Duodenal mucosa (tissue), 2 donors: ENCODE measurements around the gene FER1L5.

Experiments used
- H3K27ac ChIP-seq: one replicate; pipeline ENCODE4 v1.7.0; 2013; ENCODE audit warnings: low read depth, low read length
- H3K27me3 ChIP-seq, 2 donors: one replicate each; pipeline ENCODE4 v1.7.0; 2013; ENCODE audit warnings: low read length in 2 of 2, control low read depth in 1 of 2; ENCODE audit not compliant: insufficient read depth in 2 of 2, control insufficient read depth in 1 of 2
- H3K36me3 ChIP-seq, 2 donors: one replicate each; pipeline ENCODE4 v1.7.0; 2013; ENCODE audit warnings: low read length in 2 of 2, control low read depth in 1 of 2; ENCODE audit not compliant: insufficient read depth in 2 of 2, control insufficient read depth in 1 of 2
- H3K4me1 ChIP-seq, 2 donors: one replicate each; pipeline ENCODE4 v1.7.0; 2013; ENCODE audit warnings: low read length in 2 of 2, control low read depth in 1 of 2; ENCODE audit not compliant: insufficient read depth in 2 of 2, control insufficient read depth in 1 of 2
- H3K4me3 ChIP-seq, 2 donors: one replicate each; pipeline ENCODE4 v1.7.0; 2013; ENCODE audit warnings: low read length in 2 of 2, low read depth in 1 of 2
- H3K9ac ChIP-seq, 2 donors: one replicate each; pipeline ENCODE4 v1.7.0; 2013; ENCODE audit warnings: low read length in 2 of 2, low read depth in 1 of 2
- H3K9me3 ChIP-seq, 2 donors: one replicate each; pipeline ENCODE4 v1.7.0; 2013; ENCODE audit warnings: low read length in 2 of 2, control low read depth in 1 of 2; ENCODE audit not compliant: control insufficient read depth in 1 of 2

Gene FER1L5

DNA sequence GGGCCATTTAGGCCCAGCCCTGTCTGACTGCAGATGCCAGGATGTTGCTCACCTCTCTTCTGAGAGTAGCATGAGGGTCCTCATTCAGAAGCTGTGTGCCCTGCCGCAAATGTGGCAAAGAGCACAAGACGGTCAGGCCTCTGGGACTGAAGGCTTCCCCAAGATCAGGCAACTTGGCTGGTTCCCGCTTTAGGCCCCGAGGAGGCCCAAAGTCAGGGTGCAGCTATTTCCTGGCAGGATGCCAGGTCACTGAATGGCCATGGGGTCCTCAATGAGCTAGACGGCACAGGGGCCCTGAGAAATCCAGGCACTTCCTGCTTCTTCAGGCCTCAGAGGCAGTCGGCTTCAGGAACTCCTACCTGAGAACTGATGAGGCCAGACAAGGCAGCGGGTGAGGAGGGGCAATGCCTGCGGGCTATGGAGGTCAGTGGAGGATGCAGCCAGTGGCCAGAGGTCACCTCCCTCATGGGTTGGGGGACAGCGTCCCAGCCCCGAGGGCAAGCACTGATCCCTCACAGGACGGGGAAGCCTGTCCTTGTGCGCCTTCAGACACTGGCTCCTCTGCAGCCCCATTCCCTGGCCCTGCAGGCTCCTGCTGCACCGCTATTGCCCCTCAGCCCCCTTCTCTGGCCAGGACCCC, 52.4 kb downstream of the FER1L5 start:
- H3K36me3 ChIP-seq = no peaks in the 10 kb centered on the region
- no peak overlapping the region for H3K9ac ChIP-seq
- H3K9me3 ChIP-seq = no peaks in the 10 kb centered on the region
- H3K4me3 ChIP-seq = no peak overlapping the region
- H3K27ac ChIP-seq = no peak overlapping the region
- H3K4me1 ChIP-seq = no peaks in the 10 kb centered on the region
- H3K27me3 ChIP-seq = no peaks in the 10 kb centered on the region

DNA sequence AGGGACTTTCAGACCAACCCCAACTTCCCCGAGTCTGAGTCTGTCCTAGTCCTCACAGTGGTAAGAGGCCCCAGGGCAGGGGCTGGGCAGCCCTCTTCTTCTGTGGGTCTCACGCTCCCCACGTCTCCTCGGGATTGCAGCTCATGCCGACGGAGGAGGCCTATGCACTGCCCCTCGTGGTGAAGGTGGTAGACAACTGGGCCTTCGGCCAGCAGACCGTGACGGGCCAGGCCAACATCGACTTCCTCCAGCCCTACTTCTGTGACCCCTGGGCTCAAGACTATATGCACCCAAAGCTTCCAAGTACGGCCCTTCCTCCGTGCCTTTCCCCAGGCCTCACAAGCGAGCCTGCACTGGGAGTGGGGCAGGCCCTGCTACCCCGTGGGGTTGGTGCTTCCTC, 53.0 kb downstream of the FER1L5 start:
- no peaks in the 10 kb centered on the region for H3K9me3 ChIP-seq

DNA sequence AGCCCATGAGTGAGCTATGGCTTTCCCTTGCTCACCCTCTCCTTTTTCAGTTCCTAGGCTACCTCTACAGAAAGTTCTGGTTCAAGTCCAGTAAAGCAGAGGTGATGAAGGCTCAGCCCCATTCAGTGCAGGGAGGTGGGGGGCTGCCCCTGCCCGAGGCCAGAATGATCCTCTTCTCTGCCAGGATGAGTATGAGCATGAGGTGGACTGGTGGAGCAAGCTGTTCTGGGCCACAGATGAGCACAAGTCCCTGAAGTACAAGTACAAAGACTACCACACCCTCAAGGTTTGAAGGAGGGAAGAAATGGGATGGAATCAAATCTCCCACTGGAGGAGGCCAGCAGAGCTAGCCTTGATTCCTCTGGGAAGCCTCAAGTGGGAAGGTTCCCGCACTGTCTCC, 54.9 kb downstream of the FER1L5 start:
- no peak overlapping the region for H3K27ac ChIP-seq
- no peak overlapping the region for H3K9ac ChIP-seq
- H3K4me1 ChIP-seq = no peaks in the 10 kb centered on the region
- H3K36me3 ChIP-seq = peaks cover 0 to 4% of the 10 kb centered on the region in 2 donors
- no peaks in the 10 kb centered on the region for H3K27me3 ChIP-seq
- no peaks in the 10 kb centered on the region for H3K9me3 ChIP-seq
- H3K4me3 ChIP-seq = no peak overlapping the region

More for the DNA sequence above, 53.0 kb downstream of the FER1L5 start:
- H3K4me1 ChIP-seq = no peaks in the 10 kb centered on the region
- no peak overlapping the region for H3K9ac ChIP-seq
- H3K27ac ChIP-seq = no peak overlapping the region
- no peak overlapping the region for H3K4me3 ChIP-seq
- H3K27me3 ChIP-seq = no peaks in the 10 kb centered on the region
- no peaks in the 10 kb centered on the region for H3K36me3 ChIP-seq

DNA sequence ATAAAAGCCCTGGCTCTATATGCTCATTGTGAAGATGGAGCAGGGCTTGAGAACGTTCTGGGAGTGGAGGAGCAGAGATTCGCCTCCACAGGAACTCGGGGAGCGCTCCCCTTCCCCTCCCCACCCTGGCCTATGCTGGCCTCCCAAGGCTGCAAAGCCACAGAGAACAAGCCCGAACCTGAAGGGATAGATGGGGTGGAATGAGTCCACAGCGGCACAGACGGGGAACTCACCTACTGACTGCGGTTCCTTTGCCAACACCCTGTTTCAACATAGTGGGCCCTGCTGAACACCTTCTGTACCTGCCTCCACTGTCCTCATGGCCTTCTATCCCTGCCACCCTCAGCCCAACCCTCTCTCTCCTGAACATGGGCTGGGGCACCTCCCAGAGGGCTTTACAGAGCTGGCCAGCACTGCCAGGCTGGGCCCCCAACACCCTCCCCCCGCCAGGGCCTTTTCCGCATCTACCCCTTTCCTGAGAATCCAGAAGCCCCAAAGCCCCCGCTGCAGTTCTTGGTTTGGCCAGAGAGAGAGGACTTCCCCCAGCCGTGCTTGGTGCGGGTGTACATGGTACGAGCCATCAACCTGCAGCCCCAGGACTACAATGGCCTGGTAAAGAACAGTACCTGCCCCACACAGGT, 55.8 kb downstream of the FER1L5 start:
- H3K27me3 ChIP-seq = no peaks in the 10 kb centered on the region
- no peaks in the 10 kb centered on the region for H3K4me1 ChIP-seq
- H3K9me3 ChIP-seq = no peaks in the 10 kb centered on the region
- H3K4me3 ChIP-seq = no peak overlapping the region
- H3K27ac ChIP-seq = no peak overlapping the region
- H3K9ac ChIP-seq = no peak overlapping the region
- H3K36me3 ChIP-seq = peaks cover 0 to 5% of the 10 kb centered on the region in 2 donors

DNA sequence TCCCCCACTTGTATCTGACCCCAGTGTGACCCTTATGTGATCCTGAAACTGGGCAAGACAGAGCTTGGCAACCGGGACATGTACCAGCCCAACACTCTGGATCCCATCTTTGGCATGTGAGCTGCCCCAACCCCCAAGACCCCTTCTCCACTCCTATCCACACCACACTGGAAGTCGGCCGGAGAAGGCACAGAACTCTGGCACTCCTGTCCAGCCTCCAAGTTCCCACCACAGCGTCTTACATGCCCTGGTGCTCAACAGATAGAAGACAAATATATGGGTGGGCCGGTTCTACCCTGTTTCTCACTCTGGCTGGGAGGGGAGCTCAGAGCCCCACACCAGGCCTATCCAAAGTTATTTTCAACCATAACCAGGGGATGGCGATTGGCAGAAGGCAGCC, 56.5 kb downstream of the FER1L5 start:
- Histone ChIP-seq H3K4me3 (no peak overlapping the region), H3K27me3 (no peaks in the 10 kb centered on the region)

DNA sequence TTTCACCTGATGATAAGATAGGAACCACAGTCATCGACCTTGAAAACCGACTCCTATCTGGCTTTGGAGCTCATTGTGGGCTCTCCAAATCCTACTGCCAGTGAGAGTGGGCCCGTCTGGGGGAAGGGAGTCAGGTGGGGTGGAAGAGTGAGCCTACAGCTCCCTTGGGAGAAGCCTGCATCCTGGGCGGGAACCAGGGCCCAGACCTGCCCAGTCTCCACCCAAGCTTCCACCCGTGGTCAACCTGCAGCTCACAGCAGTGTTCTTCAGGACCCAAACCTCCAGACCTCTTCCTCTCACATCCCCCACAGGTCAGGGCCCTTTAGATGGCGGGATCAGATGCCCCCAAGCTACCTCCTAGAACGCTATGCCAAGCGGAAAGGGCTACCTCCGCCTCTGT, 57.1 kb downstream of the FER1L5 start:
- no peaks in the 10 kb centered on the region for H3K4me1 ChIP-seq
- no peak overlapping the region for H3K4me3 ChIP-seq
- no peak overlapping the region for H3K27ac ChIP-seq
- no peaks in the 10 kb centered on the region for H3K27me3 ChIP-seq
- H3K9me3 ChIP-seq = no peaks in the 10 kb centered on the region
- no peak overlapping the region for H3K9ac ChIP-seq
- H3K36me3 ChIP-seq = peaks cover 2 to 7% of the 10 kb centered on the region in 2 donors

More for the DNA sequence above, 56.5 kb downstream of the FER1L5 start:
- peaks cover 0 to 7% of the 10 kb centered on the region in 2 donors for H3K36me3 ChIP-seq
- H3K9me3 ChIP-seq = no peaks in the 10 kb centered on the region
- no peak overlapping the region for H3K9ac ChIP-seq
- no peaks in the 10 kb centered on the region for H3K4me1 ChIP-seq
- no peak overlapping the region for H3K27ac ChIP-seq

DNA sequence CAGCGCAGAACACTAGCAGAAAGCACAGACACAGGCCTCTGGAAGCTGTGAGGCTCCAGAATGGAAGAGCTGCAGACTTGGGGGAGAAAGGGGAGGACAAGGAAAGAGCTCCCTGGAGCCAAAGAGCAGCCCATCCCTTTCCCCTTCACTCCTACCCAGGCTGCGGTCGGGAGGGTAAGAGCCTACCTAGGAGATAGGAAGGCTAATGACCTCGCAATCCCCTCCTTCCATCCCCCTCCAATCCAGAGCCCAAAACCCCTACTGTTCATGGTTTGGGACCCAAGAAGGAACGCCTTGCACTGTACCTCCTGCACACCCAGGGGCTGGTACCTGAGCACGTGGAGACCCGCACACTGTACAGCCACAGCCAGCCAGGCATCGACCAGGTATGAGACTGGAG, 57.5 kb downstream of the FER1L5 start:
- Histone ChIP-seq H3K36me3 (peaks cover 6 to 11% of the 10 kb centered on the region in 2 donors), H3K9ac (no peak overlapping the region), H3K27me3 (no peaks in the 10 kb centered on the region), H3K27ac (no peak overlapping the region), H3K4me1 (no peaks in the 10 kb centered on the region), H3K9me3 (no peaks in the 10 kb centered on the region), H3K4me3 (no peak overlapping the region)

DNA sequence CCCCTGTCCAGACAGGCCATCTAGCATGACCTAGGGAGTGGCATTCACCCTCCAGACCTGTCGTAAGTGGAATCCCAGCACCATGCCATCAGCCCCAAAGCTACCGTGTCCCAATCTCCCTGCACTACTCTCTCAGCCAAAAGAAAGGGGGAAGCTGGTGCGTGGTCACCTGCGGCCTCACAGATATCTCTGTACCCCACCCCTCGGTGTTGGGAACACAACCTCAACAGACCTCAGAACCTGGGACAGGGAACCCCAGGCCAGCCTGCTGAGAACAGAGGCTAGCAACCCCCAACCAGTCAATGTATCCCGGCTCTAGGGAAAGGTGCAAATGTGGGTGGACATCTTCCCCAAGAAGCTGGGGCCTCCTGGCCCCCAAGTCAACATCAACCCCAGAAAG, 59.1 kb downstream of the FER1L5 start:
- Histone ChIP-seq H3K27ac (no peak overlapping the region), H3K27me3 (no peaks in the 10 kb centered on the region), H3K9me3 (no peaks in the 10 kb centered on the region), H3K36me3 (peaks cover 20 to 24% of the 10 kb centered on the region in 2 donors), H3K4me3 (no peak overlapping the region), H3K9ac (no peak overlapping the region), H3K4me1 (no peaks in the 10 kb centered on the region)

DNA sequence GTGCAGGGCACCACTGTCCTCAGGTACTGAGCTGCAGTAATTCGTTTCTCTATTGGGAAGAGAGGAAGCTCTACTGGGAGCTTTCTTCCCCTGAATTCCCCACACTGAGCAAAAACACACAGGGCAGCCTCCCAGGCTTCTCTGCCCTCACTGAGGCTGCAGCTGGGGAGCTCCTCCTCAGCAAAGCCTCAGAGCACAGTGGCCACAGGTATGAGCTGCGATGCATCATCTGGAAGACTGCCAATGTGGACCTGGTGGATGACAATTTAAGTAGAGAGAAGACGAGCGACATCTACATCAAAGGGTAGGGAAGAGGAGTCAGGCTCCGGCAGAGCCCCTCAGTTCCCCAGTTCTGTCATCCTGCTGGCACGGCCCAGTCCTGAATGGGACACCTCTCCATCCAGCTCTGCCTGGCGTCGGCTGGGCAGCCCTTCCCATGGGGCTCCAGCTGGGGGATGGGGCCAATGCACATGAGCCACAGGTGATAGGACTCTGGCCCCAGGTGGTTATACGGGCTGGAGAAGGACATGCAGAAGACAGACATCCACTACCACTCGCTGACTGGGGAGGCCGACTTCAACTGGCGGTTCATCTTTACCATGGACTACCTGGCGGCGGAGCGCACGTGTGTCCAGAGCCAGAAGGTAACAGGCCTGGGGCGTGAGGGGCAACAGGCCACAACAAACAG, 59.7 kb downstream of the FER1L5 start:
- no peak overlapping the region for H3K27ac ChIP-seq
- no peak overlapping the region for H3K9ac ChIP-seq
- no peaks in the 10 kb centered on the region for H3K9me3 ChIP-seq
- H3K36me3 ChIP-seq = peaks cover 26 to 30% of the 10 kb centered on the region in 2 donors
- H3K27me3 ChIP-seq = no peaks in the 10 kb centered on the region
- no peaks in the 10 kb centered on the region for H3K4me1 ChIP-seq
- H3K4me3 ChIP-seq = no peak overlapping the region

DNA sequence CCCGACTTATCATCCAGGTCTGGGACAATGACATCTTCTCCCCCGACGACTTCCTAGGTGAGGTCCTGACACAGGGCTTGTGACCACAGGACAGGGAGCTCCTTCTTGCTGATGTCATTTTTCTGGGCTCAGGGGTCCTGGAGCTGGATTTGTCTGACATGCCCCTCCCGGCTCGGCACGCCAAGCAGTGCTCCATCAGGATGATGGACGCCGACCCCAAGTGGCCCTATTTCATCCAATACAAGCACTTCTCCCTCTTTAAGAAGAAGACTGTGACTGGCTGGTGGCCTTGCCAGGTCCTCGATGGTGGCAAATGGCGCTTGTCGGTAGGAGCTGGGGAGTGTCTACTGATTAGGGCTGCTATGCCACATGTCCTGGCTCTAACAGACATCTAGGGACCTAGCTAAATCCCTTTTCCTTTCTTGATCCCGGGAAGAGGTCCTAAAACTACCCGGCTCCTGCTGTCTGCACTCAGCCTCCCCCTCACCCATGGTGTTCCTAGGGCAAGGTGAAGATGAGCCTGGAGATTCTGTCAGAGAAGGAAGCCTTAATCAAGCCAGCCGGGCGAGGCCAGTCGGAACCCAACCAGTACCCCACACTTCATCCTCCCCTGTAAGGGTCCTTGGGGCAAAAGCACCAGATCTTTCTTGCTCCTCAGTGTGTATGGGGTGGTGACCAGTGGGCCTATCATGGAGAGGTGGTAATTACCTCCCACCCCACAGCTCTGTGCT, 60.6 kb downstream of the FER1L5 start:
- Histone ChIP-seq H3K9me3 (no peaks in the 10 kb centered on the region), H3K27me3 (no peaks in the 10 kb centered on the region), H3K9ac (no peak overlapping the region), H3K4me1 (no peaks in the 10 kb centered on the region), H3K4me3 (no peak overlapping the region), H3K36me3 (peaks cover 29 to 39% of the 10 kb centered on the region in 2 donors), H3K27ac (no peak overlapping the region)
